Measurements from ENCODE around the gene FMNL2.

- TF ChIP-seq CTCF (IDR thresholded peaks at IDR 0.05) = no peak
- no peak for TF ChIP-seq ZFX (IDR thresholded peaks at IDR 0.05; ENCODE audit: borderline replicate concordance)
Observed at GRCh38 chr2:152479282-152479681, 144.3 kb downstream of the FMNL2 start.
